HCT116 (cell line): Measurements from ENCODE around the gene CDC45. TPM values are rescaled to one million over a fixed set of nuclear protein-coding genes. Genes with fewer than 3 reads are reported as not detected.

ENCODE experiments used
- ATAC-seq: fragments of 200-7000 bp; cut with Tn5 transposase; 2 replicates; pipeline ENCODE4 v1.9.1; 2020; ENCODE audit warnings: mild to moderate bottlenecking, moderate library complexity
- BruUV-seq: library from RNA; stranded (reverse); fragments of 400-500 nt; replicated peaks from 2 replicates; lab custom pipeline; 2021; lab: Mats Ljungman, UMichigan
- CTCF ChIA-PET: fragments of 300-600 bp; sonication (Branson Sonifier 250); formaldehyde crosslinking; loops from one replicate; lab custom pipeline; 2021; ENCODE audit warnings: antibody characterized with exemption; lab: Charles Lee
- POLR2A ChIA-PET: fragments of 300-600, 350-600 bp; sonication (Branson Sonifier 250); formaldehyde crosslinking; loops from one replicate; lab custom pipeline; 2021; ENCODE audit warnings: antibody characterized with exemption; lab: Charles Lee
- RAD21 ChIA-PET, 2 experiments: fragments of 300-600 bp; sonication (Branson Sonifier 250); formaldehyde crosslinking; loops; one replicate each; lab custom pipeline; 2023; ENCODE audit warnings: low total read pairs in 2 of 2; ENCODE audit not compliant: uncharacterized antibody in 2 of 2, unreplicated experiment in 2 of 2, low non-redundant PET in 1 of 2; lab: Charles Lee
- DNase-seq: peaks from one replicate; pipeline ENCODE4 v3.0.0-alpha.2; 2010; ENCODE audit warnings: low read depth, low spot score
- H2AFZ ChIP-seq: fragments of 200-600 bp; shearing (Covaris generic), sonication (generic); 2 replicates; pipeline ENCODE4 v1.6.1; 2017; ENCODE audit warnings: low read depth, mixed run types, mixed read lengths, antibody characterized with exemption, low read length; ENCODE audit not compliant: poor library complexity, severe bottlenecking
- H3K27ac ChIP-seq: 2 replicates; pipeline ENCODE4 v1.5.1; 2012; ENCODE audit warnings: low read depth, low read length
- H3K27me3 ChIP-seq: fragments of 200-600 bp; sonication (generic); 2 replicates; pipeline ENCODE4 v1.6.1; 2016; ENCODE audit warnings: mixed run types, low read length, mixed read lengths; ENCODE audit not compliant: insufficient read depth
- H3K36me3 ChIP-seq, 2 experiments: fragments of 200-500 bp in 1 of 2; fragments of 200-600 bp in 1 of 2; sonication (Bioruptor generic) in 1 of 2; sonication (generic) in 1 of 2; 2 replicates each; pipeline versions ENCODE4 v1.5.1 to v1.6.1; 2014 to 2016; ENCODE audit warnings: low read length in 2 of 2, inconsistent platforms in 1 of 2, mixed read lengths in 1 of 2, mixed run types in 1 of 2; ENCODE audit not compliant: insufficient read depth in 2 of 2, control insufficient read depth in 1 of 2
- H3K4me1 ChIP-seq, 2 experiments: fragments of 200-600 bp in 1 of 2; sonication (generic) in 1 of 2; 2 replicates each; pipeline versions ENCODE4 v1.5.1 to v1.6.1; 2012 to 2017; ENCODE audit warnings: low read length in 2 of 2, inconsistent platforms in 1 of 2, mild to moderate bottlenecking in 1 of 2, mixed read lengths in 1 of 2, mixed run types in 1 of 2, moderate library complexity in 1 of 2; ENCODE audit not compliant: insufficient read depth in 2 of 2, control insufficient read depth in 1 of 2
- H3K4me2 ChIP-seq: fragments of 200-600 bp; sonication (generic); 2 replicates; pipeline ENCODE4 v1.6.1; 2017; ENCODE audit warnings: mixed run types, low read length, mixed read lengths
- H3K4me3 ChIP-seq, 2 experiments: fragments of 200-600 bp in 1 of 2; sonication (generic) in 1 of 2; replicated peaks in 1 of 2; 2 replicates each; pipeline ENCODE4 v1.5.1; 2011 to 2016; ENCODE audit warnings: low read length in 2 of 2, control low read depth in 1 of 2, low read depth in 1 of 2, mild to moderate bottlenecking in 1 of 2, mixed read lengths in 1 of 2, mixed run types in 1 of 2
- H3K79me2 ChIP-seq: fragments of 200-600 bp; sonication (generic); 2 replicates; pipeline ENCODE4 v1.6.1; 2017; ENCODE audit warnings: mild to moderate bottlenecking, mixed run types, low read length, moderate library complexity, mixed read lengths; ENCODE audit not compliant: insufficient read depth
- H3K9ac ChIP-seq: fragments of 200-600 bp; sonication (generic); 2 replicates; pipeline ENCODE4 v1.6.1; 2016; ENCODE audit warnings: low read length, mixed read lengths
- H3K9me2 ChIP-seq: fragments of 200-600 bp; sonication (generic), shearing (Covaris generic); 2 replicates; pipeline ENCODE4 v1.6.1; 2017; ENCODE audit warnings: mixed run types, mild to moderate bottlenecking, moderate library complexity; ENCODE audit not compliant: insufficient read depth
- H3K9me3 ChIP-seq, 2 experiments: fragments of 200-500 bp in 1 of 2; fragments of 200-600 bp in 1 of 2; sonication (Bioruptor generic) in 1 of 2; sonication (generic) in 1 of 2; 2 replicates each; pipeline ENCODE4 v1.6.1; 2014 to 2017; ENCODE audit warnings: low read length in 2 of 2, mixed read lengths in 2 of 2, inconsistent platforms in 1 of 2, low read depth in 1 of 2, mild to moderate bottlenecking in 1 of 2, mixed run types in 1 of 2, moderate library complexity in 1 of 2; ENCODE audit not compliant: control insufficient read depth in 1 of 2, insufficient read depth in 1 of 2
- H4K20me1 ChIP-seq: fragments of 200-600 bp; sonication (generic), shearing (Covaris generic); 2 replicates; pipeline ENCODE4 v1.6.1; 2017; ENCODE audit warnings: mixed run types, mild to moderate bottlenecking, moderate library complexity; ENCODE audit not compliant: insufficient read depth
- CBX3 ChIP-seq: IDR thresholded peaks from 2 replicates; pipeline ENCODE4 v1.6.1; 2012; ENCODE audit warnings: low read depth
- CEBPB ChIP-seq: IDR thresholded peaks from 2 replicates; pipeline ENCODE4 v1.6.1; 2012; ENCODE audit warnings: low read depth
- EGR1 ChIP-seq: IDR thresholded peaks from 2 replicates; pipeline ENCODE4 v1.6.1; 2012; ENCODE audit warnings: low read depth
- ELF1 ChIP-seq: IDR thresholded peaks from 2 replicates; pipeline ENCODE4 v1.6.1; 2012; ENCODE audit warnings: low read depth, borderline replicate concordance
- EZH2 ChIP-seq: fragments of 200-600 bp; sonication (generic); IDR thresholded peaks from 2 replicates; pipeline ENCODE4 v1.6.1; 2017; ENCODE audit warnings: antibody characterized with exemption, mixed run types
- EZH2phosphoT487 ChIP-seq: fragments of 200-600 bp; IDR thresholded peaks from 2 replicates; pipeline ENCODE4 v1.6.1; 2018; ENCODE audit warnings: antibody characterized with exemption, borderline replicate concordance
- FOSL1 ChIP-seq: IDR thresholded peaks from 2 replicates; pipeline ENCODE4 v1.6.1; 2012; ENCODE audit warnings: low read depth
- JUND ChIP-seq: IDR thresholded peaks from 2 replicates; pipeline ENCODE4 v1.6.1; 2012
- POLR2A ChIP-seq: IDR thresholded peaks from 2 replicates; pipeline ENCODE4 v1.7.0; 2011; ENCODE audit warnings: borderline replicate concordance; ENCODE audit not compliant: insufficient read depth, insufficient read length; ENCODE audit errors: extremely low read depth
- RAD21 ChIP-seq: IDR thresholded peaks from 2 replicates; pipeline ENCODE4 v1.6.1; 2012; ENCODE audit warnings: low read depth, mild to moderate bottlenecking
- SIN3A ChIP-seq: IDR thresholded peaks from 2 replicates; pipeline ENCODE4 v1.6.1; 2012; ENCODE audit warnings: low read depth
- SP1 ChIP-seq: IDR thresholded peaks from 2 replicates; pipeline ENCODE4 v1.6.1; 2012; ENCODE audit warnings: low read depth
- SRF ChIP-seq: IDR thresholded peaks from 2 replicates; pipeline ENCODE4 v1.6.1; 2012; ENCODE audit warnings: low read depth
- ZFX ChIP-seq: fragments of 450-650 bp; IDR thresholded peaks from 2 replicates; pipeline ENCODE4 v1.6.1; 2017
- ZNF274 ChIP-seq: fragments of 200-500 bp; sonication (Bioruptor generic); IDR thresholded peaks from 2 replicates; pipeline ENCODE4 v1.6.1; 2014; ENCODE audit warnings: mild to moderate bottlenecking, low read depth, low read length, inconsistent platforms
- intact Hi-C: fragments of 100-400 bp; cut with micrococcal nuclease; formaldehyde crosslinking; loops from 2 replicates; pipeline ENCODE4 v1.10.0; 2022
- total RNA-seq: library from RNA; stranded (reverse); gene quantifications from one replicate; pipeline ENCODE4 v1.2.1, GENCODE V29; 2021; ENCODE audit not compliant: unreplicated experiment
- TF ChIP-seq, protein P1 (sequence below): IDR thresholded peaks from 2 replicates; pipeline ENCODE4 v1.6.1; 2012
- TF ChIP-seq, protein P2 (sequence below): IDR thresholded peaks from 2 replicates; pipeline ENCODE4 v1.6.1; 2011; ENCODE audit warnings: mild to moderate bottlenecking, low read length, moderate library complexity; ENCODE audit not compliant: insufficient replicate concordance; ENCODE audit errors: extremely low read depth
- TF ChIP-seq, protein P3 (sequence below), 3 experiments: fragments of 200-600 bp in 1 of 3; sonication (generic) in 1 of 3; IDR thresholded peaks in 2 of 3; conservative IDR thresholded peaks in 1 of 3; 2 replicates each; pipeline ENCODE4 v1.5.1; 2012 to 2017; ENCODE audit warnings: low read depth in 2 of 3, low read length in 2 of 3, antibody characterized with exemption in 1 of 3, borderline replicate concordance in 1 of 3, control low read depth in 1 of 3, mild to moderate bottlenecking in 1 of 3, mixed read lengths in 1 of 3, mixed run types in 1 of 3, moderate library complexity in 1 of 3; ENCODE audit not compliant: insufficient read depth in 1 of 3

The CDC45 gene
- total RNA-seq, 1 experiment from 2014 or later = 43.4 TPM

DNA sequence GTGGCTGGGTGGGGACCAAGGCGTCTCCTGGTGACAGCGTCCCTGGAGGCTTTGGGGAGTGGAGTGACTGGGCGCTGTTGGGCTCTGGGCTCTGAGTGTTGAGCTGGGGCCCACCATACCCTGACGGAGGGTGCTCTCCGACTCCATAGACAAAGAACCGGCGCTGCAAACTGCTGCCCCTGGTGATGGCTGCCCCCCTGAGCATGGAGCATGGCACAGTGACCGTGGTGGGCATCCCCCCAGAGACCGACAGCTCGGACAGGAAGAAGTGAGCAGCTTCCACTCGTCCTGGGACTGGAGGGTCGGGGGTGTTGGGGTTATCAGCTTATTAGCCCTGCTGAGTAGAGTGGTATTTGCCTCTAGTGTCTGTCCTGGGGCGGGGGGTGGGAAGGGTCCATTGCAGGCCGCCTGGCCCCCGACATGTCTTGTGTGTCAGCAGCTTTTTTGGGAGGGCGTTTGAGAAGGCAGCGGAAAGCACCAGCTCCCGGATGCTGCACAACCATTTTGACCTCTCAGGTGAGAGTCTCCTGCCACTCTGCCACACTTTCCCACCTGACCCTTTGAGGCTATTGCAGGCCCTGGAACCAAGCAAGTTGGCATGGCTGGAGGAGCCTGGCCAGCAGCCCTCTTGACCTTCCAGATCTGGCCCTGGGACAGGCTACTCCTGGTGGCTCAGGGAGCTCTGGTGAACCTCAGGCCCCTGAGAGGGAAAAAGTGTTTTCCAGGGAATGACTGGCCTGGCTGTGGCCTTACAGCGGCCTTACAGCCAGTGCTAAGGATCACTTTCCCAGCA, 36.9 kb downstream of the CDC45 start:
- BruUV-seq = no TSS peak
- RAD21 ChIA-PET = no interaction called here
- Histone ChIP-seq H3K27ac (no peak overlapping the region), H3K4me1 (no peaks in the 10 kb centered on the region), H3K9me3 (no peaks in the 10 kb centered on the region), H3K4me2 (no peak overlapping the region), H2AFZ (no peak overlapping the region), H3K27me3 (no peaks in the 10 kb centered on the region), H3K79me2 (no peaks in the 10 kb centered on the region), H3K9ac (no peak overlapping the region), H4K20me1 (no peaks in the 10 kb centered on the region), H3K4me3 (no peak overlapping the region), H3K9me2 (no peaks in the 10 kb centered on the region), H3K36me3 (peaks cover 7 to 35% of the 10 kb centered on the region in 2 experiments; a peak in 3 of 4 replicates)
- ATAC-seq (no peak), DNase-seq (no peak)
- TF ChIP-seq EZH2phosphoT487 = no peak
- TF ChIP-seq, protein P1, sequence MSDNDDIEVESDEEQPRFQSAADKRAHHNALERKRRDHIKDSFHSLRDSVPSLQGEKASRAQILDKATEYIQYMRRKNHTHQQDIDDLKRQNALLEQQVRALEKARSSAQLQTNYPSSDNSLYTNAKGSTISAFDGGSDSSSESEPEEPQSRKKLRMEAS = no peak
- TF ChIP-seq FOSL1 = no peak
- intact Hi-C loops = no loop called here
- POLR2A ChIA-PET = no interaction called here
- CTCF ChIA-PET = no interaction called here

DNA sequence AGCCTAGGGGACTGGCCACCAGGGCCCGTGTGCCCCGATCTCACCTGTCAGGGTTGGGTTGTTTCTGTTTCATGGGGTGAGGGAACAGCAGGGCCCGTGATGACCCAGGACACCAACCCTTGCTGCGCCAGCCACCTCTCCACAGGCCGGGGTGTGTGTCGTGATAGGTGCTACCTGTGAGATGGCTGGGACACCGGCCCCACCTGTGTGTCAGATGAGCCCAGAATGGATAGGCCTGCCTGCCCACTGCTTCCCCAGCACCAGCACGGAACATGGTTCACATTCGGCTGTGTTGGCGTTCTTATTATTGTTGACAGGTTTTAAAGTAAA, 37.4 kb downstream of the CDC45 start:
- H4K20me1 ChIP-seq = no peaks in the 10 kb centered on the region
- no peak for DNase-seq
- H3K27ac ChIP-seq = no peak overlapping the region
- ChIA-PET RAD21 (no interaction called here), POLR2A (no interaction called here), CTCF (no interaction called here)
- no peak overlapping the region for H3K4me2 ChIP-seq
- H3K9me3 ChIP-seq = no peaks in the 10 kb centered on the region
- H3K9ac ChIP-seq = no peak overlapping the region
- intact Hi-C loops = no loop called here
- ATAC-seq = no peak
- peaks cover 6 to 35% of the 10 kb centered on the region in 2 experiments; a peak in 3 of 4 replicates for H3K36me3 ChIP-seq
- BruUV-seq = no TSS peak
- no peak overlapping the region for H3K4me3 ChIP-seq
- no peaks in the 10 kb centered on the region for H3K79me2 ChIP-seq
- no peak overlapping the region for H2AFZ ChIP-seq
- no peaks in the 10 kb centered on the region for H3K27me3 ChIP-seq
- H3K9me2 ChIP-seq = no peaks in the 10 kb centered on the region
- H3K4me1 ChIP-seq = no peaks in the 10 kb centered on the region
- TF ChIP-seq RAD21 (no peak), JUND (no peak), ZFX (no peak), POLR2A (no peak), SIN3A (no peak), EGR1 (no peak), SP1 (no peak), CBX3 (no peak), FOSL1 (no peak), ELF1 (no peak), CEBPB (no peak), ZNF274 (no peak), EZH2 (no peak), SRF (no peak)
- TF ChIP-seq, protein P2, sequence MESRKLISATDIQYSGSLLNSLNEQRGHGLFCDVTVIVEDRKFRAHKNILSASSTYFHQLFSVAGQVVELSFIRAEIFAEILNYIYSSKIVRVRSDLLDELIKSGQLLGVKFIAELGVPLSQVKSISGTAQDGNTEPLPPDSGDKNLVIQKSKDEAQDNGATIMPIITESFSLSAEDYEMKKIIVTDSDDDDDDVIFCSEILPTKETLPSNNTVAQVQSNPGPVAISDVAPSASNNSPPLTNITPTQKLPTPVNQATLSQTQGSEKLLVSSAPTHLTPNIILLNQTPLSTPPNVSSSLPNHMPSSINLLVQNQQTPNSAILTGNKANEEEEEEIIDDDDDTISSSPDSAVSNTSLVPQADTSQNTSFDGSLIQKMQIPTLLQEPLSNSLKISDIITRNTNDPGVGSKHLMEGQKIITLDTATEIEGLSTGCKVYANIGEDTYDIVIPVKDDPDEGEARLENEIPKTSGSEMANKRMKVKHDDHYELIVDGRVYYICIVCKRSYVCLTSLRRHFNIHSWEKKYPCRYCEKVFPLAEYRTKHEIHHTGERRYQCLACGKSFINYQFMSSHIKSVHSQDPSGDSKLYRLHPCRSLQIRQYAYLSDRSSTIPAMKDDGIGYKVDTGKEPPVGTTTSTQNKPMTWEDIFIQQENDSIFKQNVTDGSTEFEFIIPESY = no peak
- TF ChIP-seq, protein P3, sequence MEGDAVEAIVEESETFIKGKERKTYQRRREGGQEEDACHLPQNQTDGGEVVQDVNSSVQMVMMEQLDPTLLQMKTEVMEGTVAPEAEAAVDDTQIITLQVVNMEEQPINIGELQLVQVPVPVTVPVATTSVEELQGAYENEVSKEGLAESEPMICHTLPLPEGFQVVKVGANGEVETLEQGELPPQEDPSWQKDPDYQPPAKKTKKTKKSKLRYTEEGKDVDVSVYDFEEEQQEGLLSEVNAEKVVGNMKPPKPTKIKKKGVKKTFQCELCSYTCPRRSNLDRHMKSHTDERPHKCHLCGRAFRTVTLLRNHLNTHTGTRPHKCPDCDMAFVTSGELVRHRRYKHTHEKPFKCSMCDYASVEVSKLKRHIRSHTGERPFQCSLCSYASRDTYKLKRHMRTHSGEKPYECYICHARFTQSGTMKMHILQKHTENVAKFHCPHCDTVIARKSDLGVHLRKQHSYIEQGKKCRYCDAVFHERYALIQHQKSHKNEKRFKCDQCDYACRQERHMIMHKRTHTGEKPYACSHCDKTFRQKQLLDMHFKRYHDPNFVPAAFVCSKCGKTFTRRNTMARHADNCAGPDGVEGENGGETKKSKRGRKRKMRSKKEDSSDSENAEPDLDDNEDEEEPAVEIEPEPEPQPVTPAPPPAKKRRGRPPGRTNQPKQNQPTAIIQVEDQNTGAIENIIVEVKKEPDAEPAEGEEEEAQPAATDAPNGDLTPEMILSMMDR (IDR thresholded peaks at IDR 0.05 in 2 of 3, conservative IDR thresholded peaks at IDR 0.05 in 1 of 3; ENCODE audit: borderline replicate concordance in 1 of 3, insufficient read depth in 1 of 3, low read depth in 2 of 3, low read length in 2 of 3) = no peak
- TF ChIP-seq, protein P1 = no peak
